ENCODE measurements around the gene KCNH6.

Gene KCNH6

DNA sequence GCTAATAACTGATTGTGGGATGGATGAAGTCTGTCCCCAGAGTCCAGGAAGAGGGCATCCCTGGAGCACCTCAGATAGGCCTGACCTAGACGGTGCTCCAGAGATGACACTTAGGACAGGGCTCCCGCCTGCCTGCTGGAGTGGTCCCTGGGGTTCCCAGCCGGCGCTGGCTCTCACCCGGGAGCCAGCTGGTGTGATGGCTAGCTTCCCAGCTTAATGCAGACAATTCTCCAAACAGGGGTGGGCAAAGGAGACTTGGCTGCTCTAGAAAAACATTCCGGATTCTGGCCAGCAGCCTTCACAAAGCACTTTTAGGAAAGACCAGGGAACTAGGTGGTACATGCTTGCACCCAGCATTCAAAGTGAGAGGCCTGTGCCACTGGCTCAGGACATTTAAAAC, 27.7 kb upstream of the KCNH6 start:
- no peak for DNase-seq
- Histone ChIP-seq H3K27ac (no peak overlapping the region), H3K9me3 (ENCODE audit: severe bottlenecking) (no peaks in the 10 kb centered on the region), H3K4me3 (ENCODE audit: low read depth, low read length) (no peak overlapping the region), H3K27me3 (ENCODE audit: insufficient read depth, low read depth, severe bottlenecking) (no peaks in the 10 kb centered on the region), H3K36me3 (peaks cover under 1% of the 10 kb centered on the region; the same call in 1 of the 2 replicates)
- no peak for TF ChIP-seq CTCF (IDR thresholded peaks at IDR 0.05; ENCODE audit: low read depth, low read length)

DNA sequence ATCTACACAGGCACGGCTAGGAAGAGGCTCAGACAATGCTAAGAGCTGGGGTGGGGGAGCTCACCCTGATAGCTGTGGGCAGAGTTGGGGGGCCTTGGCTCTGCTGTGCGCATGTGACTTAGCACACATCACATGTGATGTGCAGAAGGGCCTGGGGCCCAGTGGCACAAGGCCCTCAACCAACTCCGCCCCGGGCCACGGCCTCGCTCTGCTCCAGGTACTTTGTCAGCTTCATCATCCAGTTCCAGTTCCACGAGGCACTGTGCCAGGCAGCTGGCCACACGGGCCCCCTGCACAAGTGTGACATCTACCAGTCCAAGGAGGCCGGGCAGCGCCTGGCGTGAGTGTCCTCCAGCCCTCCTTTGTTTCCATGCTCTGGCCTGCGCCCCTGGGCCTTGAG, 27.0 kb upstream of the KCNH6 start:
- TF ChIP-seq CTCF (IDR thresholded peaks at IDR 0.05; ENCODE audit: low read depth, low read length): no peak
- H3K9me3 ChIP-seq (ENCODE audit: severe bottlenecking): no peaks in the 10 kb centered on the region
- DNase-seq: no peak

GRCh38 chr17:63496663-63497400, 26.3 kb upstream of the KCNH6 start:
- no peak for DNase-seq
- no peak for TF ChIP-seq CTCF (IDR thresholded peaks at IDR 0.05; ENCODE audit: low read depth, low read length)
- H3K27me3 ChIP-seq (ENCODE audit: insufficient read depth, low read depth, severe bottlenecking): no peaks in the 10 kb centered on the region
- no peaks in the 10 kb centered on the region for H3K36me3 ChIP-seq
- no peaks in the 10 kb centered on the region for H3K9me3 ChIP-seq (ENCODE audit: severe bottlenecking)
- H3K27ac ChIP-seq: no peak overlapping the region
- H3K4me3 ChIP-seq (ENCODE audit: low read depth, low read length): no peak overlapping the region

More for the DNA sequence above, 27.0 kb upstream of the KCNH6 start:
- Histone ChIP-seq H3K36me3 (no peaks in the 10 kb centered on the region), H3K27me3 (ENCODE audit: insufficient read depth, low read depth, severe bottlenecking) (no peaks in the 10 kb centered on the region), H3K27ac (no peak overlapping the region), H3K4me3 (ENCODE audit: low read depth, low read length) (no peak overlapping the region)

DNA sequence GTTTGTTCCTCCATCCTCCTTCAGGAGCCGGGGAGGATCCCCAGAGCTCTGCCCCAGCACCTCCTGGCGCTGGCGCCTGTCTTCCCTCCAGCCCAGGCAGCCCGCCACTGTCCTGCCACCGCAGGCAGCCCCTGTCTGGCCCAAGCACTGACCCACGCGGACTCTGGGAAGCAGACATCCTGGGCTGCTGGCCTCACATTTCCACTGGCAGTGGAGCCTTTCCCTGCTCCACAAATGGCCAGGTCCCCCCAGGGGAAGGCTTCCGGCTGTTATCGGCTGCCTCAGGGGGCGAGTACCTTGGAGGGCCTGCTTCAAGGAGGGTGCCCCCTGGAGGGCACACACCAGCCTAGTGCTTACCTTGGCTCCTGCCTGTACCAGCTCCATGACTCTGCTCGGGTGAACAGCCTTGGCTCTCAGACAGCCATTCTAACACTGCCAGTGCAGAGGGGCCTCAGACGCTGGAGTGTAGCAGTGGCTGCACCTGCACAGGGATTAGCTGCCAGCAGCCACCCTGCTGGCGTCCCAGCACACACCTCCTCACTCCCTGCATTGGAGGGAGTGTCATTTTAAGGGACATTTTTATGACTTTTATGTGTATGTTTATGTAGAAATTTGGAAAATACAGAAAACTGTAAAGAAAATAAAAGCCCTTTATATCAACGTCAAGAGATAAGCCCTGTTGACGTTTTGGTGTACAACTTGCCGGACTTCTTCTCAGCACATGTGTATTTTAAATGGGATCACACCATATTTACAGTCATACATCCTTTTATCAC, 25.3 kb upstream of the KCNH6 start:
- H3K27ac ChIP-seq: peak overlapping the region; percentile 7; the same call in 1 of the 2 replicates
- peak; percentile 76 for TF ChIP-seq CTCF (IDR thresholded peaks at IDR 0.05; ENCODE audit: low read depth, low read length)
- peak; percentile 76 for DNase-seq
- H3K9me3 ChIP-seq (ENCODE audit: severe bottlenecking): no peaks in the 10 kb centered on the region
- H3K27me3 ChIP-seq (ENCODE audit: insufficient read depth, low read depth, severe bottlenecking): no peaks in the 10 kb centered on the region
- no peak overlapping the region for H3K4me3 ChIP-seq (ENCODE audit: low read depth, low read length)
- H3K36me3 ChIP-seq: no peaks in the 10 kb centered on the region

- Histone ChIP-seq H3K27me3 (ENCODE audit: insufficient read depth, low read depth, severe bottlenecking) (no peaks in the 10 kb centered on the region), H3K36me3 (no peaks in the 10 kb centered on the region), H3K27ac (no peak overlapping the region), H3K9me3 (ENCODE audit: severe bottlenecking) (no peaks in the 10 kb centered on the region), H3K4me3 (ENCODE audit: low read depth, low read length) (no peak overlapping the region)
- no peak for DNase-seq
- no peak for TF ChIP-seq CTCF (IDR thresholded peaks at IDR 0.05; ENCODE audit: low read depth, low read length)
These were observed 24.4 kb upstream of the KCNH6 start for GRCh38 chr17:63498626-63499195.

Measured in WERI-Rb-1 (cell line).